Middle frontal gyrus (tissue), 1 donor: ENCODE data around the gene PRDX6.
"Not testable (repeated sequence)": the region's sequence is repeated elsewhere in the genome, so short reads cannot be mapped to it uniquely, and the experiment has no call there.

Experiments
- DNase-seq: peaks from one replicate; pipeline ENCODE4 v3.0.0-alpha.2; 2015; ENCODE audit warnings: low spot score; ENCODE audit errors: extremely low spot score

Gene PRDX6

DNA sequence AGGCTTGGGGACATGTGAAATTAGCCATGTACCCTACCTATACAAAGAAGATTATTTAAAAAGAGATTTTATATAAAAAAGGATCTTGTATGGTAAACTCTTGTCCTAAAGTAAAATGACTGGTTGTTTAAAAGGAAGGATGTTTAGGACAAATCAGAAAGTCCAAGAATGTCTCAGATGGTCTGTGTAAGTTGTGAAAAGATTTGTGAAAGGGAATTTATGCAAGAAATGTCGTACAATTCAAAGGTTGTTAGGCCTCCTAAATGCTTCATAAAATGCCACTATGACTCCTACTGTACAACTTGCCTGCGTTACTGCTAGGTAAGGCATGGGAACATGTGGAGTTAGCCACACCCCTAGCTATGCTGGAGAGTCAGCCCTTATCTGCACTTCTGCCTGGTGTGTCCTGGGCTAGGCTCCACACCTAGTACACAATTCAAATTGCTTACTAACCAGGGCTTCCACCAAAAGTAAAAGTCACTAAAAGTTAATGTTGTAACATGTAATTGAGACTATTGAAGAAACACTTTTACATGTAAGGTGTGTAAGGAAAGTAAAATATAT lies 19.7 kb downstream of the PRDX6 start:
- DNase-seq, result no peak

DNA sequence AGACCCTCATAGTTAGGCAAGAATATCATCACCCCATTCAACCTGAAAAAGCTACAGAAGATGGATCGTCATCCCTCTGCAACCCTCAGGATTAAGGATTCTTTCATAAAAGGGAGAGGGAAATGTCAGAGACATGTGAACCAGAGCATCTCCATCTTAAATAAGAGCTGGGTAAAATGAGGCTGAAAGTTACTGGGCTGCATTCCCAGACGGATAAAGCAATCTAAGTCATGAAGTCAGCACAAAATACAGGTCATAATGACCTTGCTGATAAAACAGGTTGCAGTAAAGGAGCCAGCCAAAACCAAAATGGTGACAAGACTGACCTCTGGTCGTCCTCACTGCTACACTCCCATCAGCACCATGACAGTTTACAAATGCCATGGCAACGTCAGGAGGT lies 22.6 kb downstream of the PRDX6 start:
- no peak for DNase-seq

DNA sequence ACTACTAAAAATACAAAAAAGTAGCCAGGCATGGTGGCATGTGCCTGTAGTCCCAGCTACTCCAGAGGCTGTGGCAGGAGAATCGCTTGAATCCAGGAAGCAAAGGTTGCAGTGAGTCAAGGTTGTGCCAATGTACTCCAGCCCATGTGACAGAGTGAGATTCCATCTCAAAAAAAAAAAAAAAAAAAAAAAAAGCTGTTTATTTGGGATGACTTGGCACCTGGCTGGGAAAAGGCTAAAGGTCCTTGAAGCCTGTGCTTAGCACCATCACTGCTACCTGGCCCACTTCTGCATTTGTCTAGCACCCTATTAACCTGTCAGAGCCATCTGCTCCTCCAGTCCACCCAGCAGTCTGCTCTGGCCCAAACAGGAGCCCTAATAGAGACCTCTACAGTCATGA lies 25.0 kb downstream of the PRDX6 start:
- DNase-seq, result no peak

DNA sequence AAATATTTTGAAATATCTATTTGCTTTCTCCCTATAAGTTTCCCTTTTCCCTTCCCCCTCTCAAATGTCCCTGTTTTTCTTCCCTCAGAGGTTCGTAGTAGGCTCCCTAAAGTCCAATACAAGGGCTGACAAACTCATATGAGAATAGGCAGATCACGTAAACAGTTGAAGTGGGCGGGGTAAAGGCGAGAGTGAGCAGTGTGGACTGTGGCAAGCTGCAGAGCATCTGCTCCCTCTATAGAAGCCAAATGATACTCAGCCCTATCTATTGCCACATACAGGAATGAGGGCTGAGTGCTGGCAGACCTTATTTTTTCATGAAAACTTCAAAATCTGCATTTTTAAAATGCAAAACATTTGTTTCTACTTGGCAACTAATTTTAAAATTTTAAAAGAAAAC lies 26.3 kb downstream of the PRDX6 start:
- DNase-seq, result no peak

DNA sequence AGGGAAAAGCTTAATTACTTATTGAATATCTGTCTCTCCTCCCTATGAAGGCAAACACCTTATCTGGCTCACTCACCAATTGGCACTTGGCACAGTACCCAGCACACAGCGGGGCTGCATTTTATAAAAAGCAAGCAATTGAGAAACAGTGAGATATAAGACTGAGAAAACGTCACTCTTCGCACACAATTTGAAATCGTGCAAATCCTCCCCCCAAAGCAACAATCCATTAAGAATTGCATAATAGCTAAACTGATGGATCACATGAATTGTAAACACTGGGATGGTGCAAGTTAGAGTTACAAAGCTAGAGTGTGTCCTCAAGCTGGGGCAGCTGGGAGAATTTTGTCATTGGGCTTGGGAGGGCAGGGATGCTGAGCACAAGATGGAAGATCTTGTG lies 27.1 kb downstream of the PRDX6 start:
- no peak for DNase-seq

DNA sequence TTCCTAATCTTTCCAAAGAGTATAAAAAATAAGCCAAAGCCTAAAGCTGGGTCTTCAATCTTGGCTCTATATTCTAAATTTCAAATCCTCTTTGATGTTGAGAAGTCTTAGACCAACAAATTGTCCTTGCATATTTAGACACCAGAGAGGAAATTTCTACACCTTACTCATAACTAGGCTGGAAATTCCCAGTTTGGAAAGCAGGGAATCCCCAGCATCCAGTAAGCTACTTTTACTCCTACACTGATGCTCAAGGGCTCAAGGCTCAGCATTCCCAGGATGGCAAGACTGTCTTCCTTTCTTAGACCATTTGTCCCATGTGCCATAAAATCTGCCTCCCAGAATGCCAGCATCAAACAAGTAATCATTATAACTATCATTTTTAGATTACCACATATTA lies 28.3 kb downstream of the PRDX6 start:
- DNase-seq, result no peak

DNA sequence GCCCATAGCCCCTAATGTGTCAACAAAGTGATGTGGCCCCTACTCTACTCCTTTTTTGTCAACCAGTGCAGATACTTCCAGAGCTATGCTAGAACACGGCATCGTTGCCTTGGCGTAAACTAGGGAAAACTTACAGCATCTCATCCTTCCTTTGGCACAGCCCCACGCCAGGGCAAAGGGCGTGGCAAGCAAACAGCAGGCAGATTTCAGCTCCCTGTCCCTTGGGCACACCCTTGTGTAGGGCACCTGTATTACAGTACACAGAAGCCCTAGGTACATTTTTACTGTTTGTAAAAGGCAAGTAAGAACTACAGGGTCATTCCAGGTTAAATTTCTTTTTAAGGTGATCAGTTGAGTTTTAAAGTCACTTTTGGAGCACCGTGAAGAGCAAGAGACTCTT lies 29.3 kb downstream of the PRDX6 start:
- DNase-seq, result no peak

DNA sequence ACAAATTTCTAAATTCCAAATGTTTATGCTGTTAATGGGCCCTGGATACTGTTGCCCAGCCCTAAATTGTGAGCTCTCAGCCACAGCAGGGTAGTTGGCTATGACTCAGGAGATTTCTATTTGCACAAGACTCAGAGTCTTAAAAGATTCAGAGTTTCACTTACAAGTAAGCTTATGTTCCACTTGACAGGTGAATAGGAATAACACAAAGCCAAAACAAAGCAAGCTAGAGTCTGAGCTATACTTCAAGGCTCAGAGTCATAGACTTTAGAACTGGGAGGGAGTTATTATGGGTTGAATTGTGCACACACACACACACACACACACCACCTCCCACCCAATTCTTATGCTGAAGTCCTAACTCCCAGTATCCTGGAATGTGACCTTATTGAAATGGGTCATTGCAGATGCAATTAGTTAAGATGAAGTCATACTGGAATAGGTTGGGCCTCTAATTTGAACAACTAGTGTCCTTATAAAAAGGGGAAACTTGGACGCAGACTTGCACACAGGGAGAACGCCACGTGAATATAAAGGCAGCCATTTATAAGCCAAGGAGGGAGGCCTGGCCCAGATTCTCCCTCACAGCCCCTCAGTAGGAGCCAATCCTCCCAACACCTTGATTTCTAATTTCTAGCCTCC lies 30.2 kb downstream of the PRDX6 start:
- no peak for DNase-seq

DNA sequence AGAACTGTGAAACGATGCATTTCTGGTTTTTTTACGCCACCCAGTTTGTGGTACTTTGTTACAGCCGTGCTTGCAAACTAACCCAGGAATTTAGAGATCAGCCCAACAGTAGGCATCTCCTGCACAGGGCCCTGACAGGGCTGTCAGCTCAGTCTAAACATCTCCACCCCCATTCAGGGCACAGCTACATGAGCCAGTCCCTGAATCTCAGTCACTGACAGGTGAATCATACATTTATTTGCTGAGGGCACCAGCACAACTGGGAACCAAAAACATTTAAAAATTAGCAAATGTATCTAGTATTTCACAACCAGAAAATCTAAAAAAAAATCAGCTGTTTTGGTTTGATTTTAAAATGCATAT lies 30.7 kb downstream of the PRDX6 start:
- DNase-seq, result no peak

DNA sequence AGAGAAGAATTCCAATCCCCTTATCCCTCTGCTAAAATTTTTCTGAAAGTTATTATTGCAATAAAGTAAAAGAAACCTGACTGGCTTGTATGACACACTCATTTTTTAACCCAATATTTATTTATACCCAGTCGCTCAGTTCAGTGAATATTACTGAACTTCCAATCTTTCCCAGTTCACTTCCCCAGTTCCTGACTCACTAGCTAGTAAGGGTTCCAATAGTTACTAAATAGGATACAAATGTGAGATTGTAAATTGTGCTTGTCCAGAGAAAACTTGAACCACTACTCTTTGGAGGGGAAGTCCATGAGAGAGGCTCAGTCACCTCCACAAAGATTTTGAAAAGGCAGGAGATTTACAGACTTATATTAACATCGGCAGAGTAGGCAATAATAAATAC lies 31.4 kb downstream of the PRDX6 start:
- DNase-seq, result no peak

DNA sequence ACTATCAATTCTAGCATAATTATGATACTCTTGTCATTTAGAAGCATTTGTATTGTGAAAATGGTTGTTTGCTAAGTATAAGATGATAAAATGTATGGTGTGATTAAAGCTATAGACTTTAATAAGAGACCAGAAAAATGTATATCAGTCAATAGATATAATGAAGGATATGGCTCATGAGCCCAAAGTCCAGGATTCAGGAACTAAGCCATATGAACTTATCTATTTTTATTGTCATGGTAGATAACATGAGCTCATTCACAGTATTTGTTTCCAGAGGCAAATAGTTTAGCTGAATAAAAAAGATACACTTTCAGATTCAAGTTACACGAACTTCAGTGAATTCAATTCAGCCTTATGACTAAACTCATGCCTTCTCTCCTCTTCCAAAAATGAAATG lies 32.7 kb downstream of the PRDX6 start:
- DNase-seq, result no peak

DNA sequence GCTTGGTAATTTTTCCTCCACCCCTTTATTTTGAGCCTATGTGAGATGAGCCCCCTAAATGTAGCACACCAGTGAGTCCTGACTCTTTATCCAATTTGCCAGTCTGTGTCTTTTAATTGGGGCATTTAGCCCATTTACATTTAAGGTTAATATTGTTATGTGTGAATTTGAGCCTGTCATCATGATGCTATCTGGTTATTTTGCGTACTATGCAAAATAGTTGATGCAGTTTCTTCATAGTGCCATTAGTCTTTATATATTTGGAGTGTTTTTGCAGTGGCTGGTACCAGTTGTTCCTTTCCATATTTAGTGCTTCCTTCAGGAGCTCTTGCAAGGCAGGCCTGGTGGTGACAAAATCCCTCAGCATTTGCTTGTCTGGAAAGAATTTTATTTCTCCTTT lies 37.4 kb downstream of the PRDX6 start:
- DNase-seq, result not testable (repeated sequence)

DNA sequence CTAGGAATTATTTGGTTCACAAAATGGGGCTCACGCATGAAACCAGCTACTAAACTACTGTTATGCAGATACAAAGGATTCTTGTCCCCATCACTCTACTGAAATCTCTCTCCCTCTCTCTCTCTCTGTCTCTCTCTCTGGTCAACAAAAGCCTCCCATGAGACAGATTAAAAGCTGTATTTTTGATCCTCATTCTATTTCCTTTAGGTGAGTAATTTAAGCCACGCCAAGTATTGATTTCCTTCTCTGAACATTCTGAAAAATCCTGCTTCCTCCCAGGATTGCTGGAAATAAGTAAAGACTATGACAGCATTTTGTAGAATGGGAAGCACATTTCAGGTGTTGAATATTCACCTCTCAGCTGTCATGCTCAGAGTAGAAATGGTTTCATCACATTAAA lies 43.7 kb downstream of the PRDX6 start:
- DNase-seq, result no peak

DNA sequence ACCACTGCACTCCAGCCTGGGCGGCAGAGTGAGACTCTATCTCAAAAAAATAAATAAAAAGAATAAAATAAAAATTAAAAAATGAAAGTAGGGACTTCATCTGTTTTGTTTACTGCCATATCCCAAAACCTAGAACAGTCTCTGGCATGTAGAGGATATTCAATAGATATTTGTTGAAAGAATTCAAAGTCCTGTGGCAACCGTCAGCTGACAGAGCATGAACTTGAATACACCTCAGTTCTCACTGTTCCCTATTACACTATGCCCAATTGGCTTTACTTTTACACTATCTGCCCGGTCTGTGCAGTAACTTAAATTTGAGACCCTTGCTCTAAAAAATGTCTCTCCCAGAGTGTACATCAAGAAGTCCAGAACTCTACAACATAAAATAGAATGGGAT lies 46.2 kb downstream of the PRDX6 start:
- no peak for DNase-seq

DNA sequence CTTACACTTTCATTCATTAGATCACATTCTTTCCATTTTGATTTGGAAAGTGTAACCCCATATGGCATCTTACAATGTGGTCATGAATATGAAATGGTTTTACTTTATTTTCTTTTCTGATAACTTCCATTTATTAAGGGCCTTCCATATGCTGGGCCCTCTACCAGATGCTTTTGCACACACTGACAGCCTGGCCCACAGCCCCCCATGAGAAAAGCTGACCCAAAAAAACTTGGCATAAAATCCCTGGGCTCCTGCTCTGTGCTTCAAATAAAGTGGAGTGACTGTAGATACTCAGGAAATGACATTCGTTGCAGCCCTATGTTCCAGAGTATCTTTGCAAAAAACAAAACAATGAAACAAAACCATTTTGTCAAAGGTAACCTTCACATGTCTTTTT lies 48.8 kb downstream of the PRDX6 start:
- no peak for DNase-seq

DNA sequence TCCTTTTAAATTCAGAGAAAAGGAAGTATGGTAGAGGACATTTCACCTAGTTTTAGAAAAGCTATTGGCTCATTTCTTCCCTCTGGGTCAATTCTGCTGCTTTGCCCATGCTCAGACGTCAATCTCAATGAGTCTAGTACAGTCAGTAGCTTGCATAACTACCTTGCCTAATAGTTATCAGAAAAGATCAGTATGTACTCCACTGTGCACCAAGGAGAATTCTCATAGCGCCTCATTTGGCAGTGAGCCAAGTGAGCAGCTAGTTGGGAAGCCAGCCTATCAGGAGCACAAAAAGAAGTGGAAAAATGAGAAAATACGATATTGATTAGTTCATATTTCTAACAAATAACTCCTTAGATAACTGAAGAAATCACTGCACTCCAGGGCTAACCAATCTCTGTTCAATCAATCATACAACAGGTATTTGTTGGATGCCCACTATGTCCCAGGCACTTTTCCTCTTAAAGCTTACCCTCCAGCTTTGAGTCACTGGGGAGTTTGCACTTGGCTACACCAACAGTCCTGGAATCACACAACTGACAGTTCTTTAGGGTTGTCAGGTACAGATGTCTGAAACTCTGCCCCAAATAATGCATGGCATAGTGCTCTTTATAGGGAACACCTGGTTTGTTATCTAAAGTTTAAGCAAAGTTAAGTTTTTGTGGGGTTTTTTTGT lies 50.2 kb downstream of the PRDX6 start:
- no peak for DNase-seq

DNA sequence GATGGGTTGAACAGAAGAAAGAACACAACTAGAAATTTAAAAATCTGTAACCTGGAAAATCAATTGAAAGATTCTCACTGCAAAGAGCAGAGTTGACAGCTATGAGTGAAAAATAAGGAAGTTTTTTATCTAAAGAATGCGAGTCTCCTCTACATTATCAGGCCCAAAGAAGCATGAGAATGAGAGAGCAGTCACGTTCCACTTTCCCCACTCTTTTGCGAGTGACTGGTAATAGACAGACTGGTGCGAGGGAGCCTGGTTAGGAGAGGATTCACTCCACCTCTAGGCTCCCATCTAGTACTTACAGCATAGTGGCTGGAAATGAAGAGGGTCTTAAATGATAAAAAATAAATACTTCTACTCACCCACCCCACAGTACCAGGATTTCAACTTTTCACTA lies 52.0 kb downstream of the PRDX6 start:
- no peak for DNase-seq

DNA sequence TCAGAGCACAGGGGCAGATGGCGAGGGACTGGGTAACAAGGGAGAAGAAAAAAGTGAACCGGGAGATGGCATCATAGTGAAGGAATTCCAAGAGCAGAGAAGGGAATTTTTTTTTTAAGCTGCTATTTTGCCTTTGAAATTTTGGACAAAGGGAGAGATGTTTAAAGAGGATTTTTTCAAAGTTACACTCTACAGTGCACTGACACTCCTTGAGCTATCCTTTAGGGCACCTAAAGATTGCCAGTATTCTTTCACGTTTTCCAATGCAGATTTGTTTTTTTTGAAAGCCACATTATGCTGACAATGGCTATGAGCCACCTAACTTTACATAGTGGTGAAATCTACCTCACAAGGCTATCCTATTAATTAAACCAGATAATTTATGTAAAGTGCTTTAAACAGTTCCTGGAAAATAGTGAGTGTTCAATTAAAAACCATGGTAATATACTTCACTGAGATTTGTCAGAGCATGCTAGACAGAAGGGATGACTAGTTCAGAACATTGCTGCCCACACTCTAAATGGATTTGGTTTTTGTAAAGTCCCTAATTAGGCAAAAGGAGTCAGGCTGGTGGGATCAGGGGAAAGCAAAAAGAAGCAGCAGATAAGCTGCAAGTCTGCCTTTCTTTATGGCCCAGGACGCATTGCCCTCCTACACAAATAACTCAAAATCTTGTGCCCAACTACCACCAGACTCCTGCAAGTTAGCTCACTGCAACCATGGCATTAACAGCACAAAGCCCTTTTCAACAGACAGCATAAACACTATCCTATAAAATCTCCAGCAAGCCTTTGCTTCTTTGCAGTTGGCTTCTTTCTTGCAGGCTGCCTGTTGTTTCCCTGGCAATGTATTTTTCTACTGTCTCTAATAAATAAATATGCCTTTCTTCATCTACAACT lies 53.9 kb downstream of the PRDX6 start:
- DNase-seq, result no peak

DNA sequence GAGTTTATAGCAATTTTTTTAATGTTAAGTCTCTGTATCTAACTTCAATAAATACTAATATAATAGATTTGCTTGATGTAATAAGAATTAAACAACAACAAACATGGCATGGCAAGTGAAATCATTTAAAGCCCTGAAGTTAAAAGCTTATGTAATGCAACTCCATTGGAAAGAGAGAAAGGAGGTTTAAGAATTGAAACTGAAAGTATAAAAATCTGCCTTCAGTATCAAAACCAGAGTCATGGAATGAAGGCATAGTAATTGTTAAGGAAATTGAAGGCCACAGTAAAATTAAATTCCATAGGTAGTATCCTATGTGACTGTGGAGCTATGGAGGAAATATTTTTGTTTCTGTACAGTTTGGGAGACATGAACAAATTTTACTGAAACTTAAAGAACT lies 55.1 kb downstream of the PRDX6 start:
- DNase-seq, result no peak

DNA sequence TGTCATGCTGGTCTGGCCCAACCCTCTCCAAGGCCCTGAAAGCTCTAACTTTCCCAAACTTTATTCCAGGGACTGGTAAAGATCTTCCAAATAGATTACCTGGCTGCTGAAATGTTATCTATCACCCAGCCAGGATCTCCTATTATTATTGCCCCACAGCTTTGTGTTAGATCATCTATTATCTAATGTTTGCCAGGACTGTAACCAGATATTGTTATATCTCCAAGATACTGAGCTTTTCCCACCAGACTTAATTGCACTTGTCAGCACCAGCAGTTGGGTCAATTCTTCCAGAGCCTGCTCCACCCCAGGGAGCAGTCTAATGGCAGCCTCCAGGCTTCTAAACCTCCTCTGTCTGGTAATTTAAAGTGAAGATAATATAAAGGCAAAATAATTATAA lies 59.1 kb downstream of the PRDX6 start:
- no peak for DNase-seq
